PC-3 (cell line): ENCODE results near the gene TAB3. TPM values are rescaled to one million over a fixed set of nuclear protein-coding genes. Genes with fewer than 3 reads are reported as not detected.

Source experiments
- ATAC-seq: fragments of 200-7000 bp; cut with Tn5 transposase; 2 replicates; pipeline ENCODE4 v1.9.1; 2020; ENCODE audit warnings: mild to moderate bottlenecking, moderate library complexity
- BruUV-seq: library from RNA; stranded (reverse); fragments of 400-500 nt; replicated peaks from 2 replicates; lab custom pipeline; 2021; lab: Mats Ljungman, UMichigan
- CTCF ChIA-PET: fragments of 300-600 bp; sonication (Branson Sonifier 250); formaldehyde crosslinking; loops from one replicate; lab custom pipeline; 2022; ENCODE audit warnings: antibody characterized with exemption; lab: Charles Lee
- POLR2A ChIA-PET: fragments of 300-600 bp; sonication (Branson Sonifier 250); formaldehyde crosslinking; loops from one replicate; lab custom pipeline; 2022; ENCODE audit warnings: antibody characterized with exemption; ENCODE audit not compliant: unreplicated experiment; lab: Charles Lee
- DNase-seq: peaks from one replicate; pipeline ENCODE4 v3.0.0-alpha.2; 2015
- H2AFZ ChIP-seq: fragments of 300-600 bp; sonication (generic); 2 replicates; pipeline ENCODE4 v1.6.0; 2016; ENCODE audit warnings: antibody characterized with exemption, low read length
- H3F3A ChIP-seq: fragments of 300-600 bp; sonication (generic); one replicate; pipeline ENCODE4 v1.6.0; 2017; ENCODE audit warnings: antibody characterized with exemption, low read length, control low read depth, mild to moderate bottlenecking; ENCODE audit not compliant: unreplicated experiment
- H3K27ac ChIP-seq: fragments of 300-600 bp; sonication (generic); 2 replicates; pipeline ENCODE4 v1.5.1; 2016; ENCODE audit warnings: mild to moderate bottlenecking, low read length
- H3K27me3 ChIP-seq: fragments of 300-600 bp; sonication (generic); 2 replicates; pipeline ENCODE4 v1.6.1; 2016; ENCODE audit warnings: low read length, mixed read lengths
- H3K36me3 ChIP-seq: fragments of 300-600 bp; sonication (generic); 2 replicates; pipeline ENCODE4 v1.6.1; 2016; ENCODE audit warnings: low read depth, mixed run types, low read length, mixed read lengths
- H3K4me1 ChIP-seq: fragments of 300-600 bp; sonication (generic); 2 replicates; pipeline ENCODE4 v1.5.1; 2016; ENCODE audit warnings: low read length; ENCODE audit not compliant: insufficient read depth
- H3K4me2 ChIP-seq: fragments of 300-600 bp; sonication (generic); 2 replicates; pipeline ENCODE4 v1.6.0; 2016; ENCODE audit warnings: low read length
- H3K4me3 ChIP-seq: fragments of 300-600 bp; sonication (generic); 2 replicates; pipeline ENCODE4 v1.5.1; 2016; ENCODE audit warnings: mild to moderate bottlenecking, low read length, mixed read lengths
- H3K79me2 ChIP-seq: fragments of 300-600 bp; sonication (generic); 2 replicates; pipeline ENCODE4 v1.6.1; 2017; ENCODE audit warnings: low read length, mixed read lengths
- H3K9ac ChIP-seq: fragments of 300-600 bp; sonication (generic); 2 replicates; pipeline ENCODE4 v1.6.0; 2016; ENCODE audit warnings: mild to moderate bottlenecking, low read length
- H3K9me2 ChIP-seq: fragments of 300-600 bp; sonication (generic); replicated peaks from 2 replicates; pipeline ENCODE4 v1.6.1; 2016; ENCODE audit warnings: mixed run types, low read length, mixed read lengths
- H3K9me3 ChIP-seq: fragments of 300-600 bp; sonication (generic); 2 replicates; pipeline ENCODE4 v1.6.1; 2016; ENCODE audit warnings: low read length, mixed read lengths
- H4K20me1 ChIP-seq: fragments of 300-600 bp; sonication (generic); 2 replicates; pipeline ENCODE4 v1.6.1; 2016; ENCODE audit warnings: low read length, mixed read lengths
- EZH2 ChIP-seq: fragments of 300-600 bp; sonication (generic); IDR thresholded peaks from one replicate; pipeline ENCODE4 v1.6.1; 2017; ENCODE audit warnings: antibody characterized with exemption, mild to moderate bottlenecking, low read length; ENCODE audit not compliant: unreplicated experiment
- EZH2phosphoT487 ChIP-seq: fragments of 300-600 bp; sonication (generic); IDR thresholded peaks from 2 replicates; pipeline ENCODE4 v1.6.1; 2018; ENCODE audit warnings: mild to moderate bottlenecking, antibody characterized with exemption, low read length, borderline replicate concordance
- intact Hi-C: fragments of 100-400 bp; cut with micrococcal nuclease; formaldehyde crosslinking; loops from 2 replicates; pipeline ENCODE4 v1.9.0; 2023
- total RNA-seq: library from RNA; depleted of rRNA; stranded (reverse); fragments of >200 nt; gene quantifications from 2 replicates; pipeline ENCODE4 v1.2.3, GENCODE V29; 2014
- TF ChIP-seq, protein P1 (sequence below): fragments of 300-600 bp; sonication (generic); conservative IDR thresholded peaks from 2 replicates; pipeline ENCODE4 v1.5.1; 2017; ENCODE audit warnings: antibody characterized with exemption, low read depth, mild to moderate bottlenecking, low read length

The TAB3 gene
- total RNA-seq, 1 experiment from 2014 or later: 18.6 TPM

- H3K4me1 ChIP-seq: peaks cover 23% of the 10 kb centered on the region
- no peak for ATAC-seq
- no peaks in the 10 kb centered on the region for H3K9me2 ChIP-seq
- H4K20me1 ChIP-seq: 0 out of 2 replicates have a peak, but pooled peaks cover 5% of the 10 kb centered on the region
- H2AFZ ChIP-seq: no peak overlapping the region
- no peak for TF ChIP-seq EZH2
- no peak for TF ChIP-seq EZH2phosphoT487
- TF ChIP-seq, protein P1, sequence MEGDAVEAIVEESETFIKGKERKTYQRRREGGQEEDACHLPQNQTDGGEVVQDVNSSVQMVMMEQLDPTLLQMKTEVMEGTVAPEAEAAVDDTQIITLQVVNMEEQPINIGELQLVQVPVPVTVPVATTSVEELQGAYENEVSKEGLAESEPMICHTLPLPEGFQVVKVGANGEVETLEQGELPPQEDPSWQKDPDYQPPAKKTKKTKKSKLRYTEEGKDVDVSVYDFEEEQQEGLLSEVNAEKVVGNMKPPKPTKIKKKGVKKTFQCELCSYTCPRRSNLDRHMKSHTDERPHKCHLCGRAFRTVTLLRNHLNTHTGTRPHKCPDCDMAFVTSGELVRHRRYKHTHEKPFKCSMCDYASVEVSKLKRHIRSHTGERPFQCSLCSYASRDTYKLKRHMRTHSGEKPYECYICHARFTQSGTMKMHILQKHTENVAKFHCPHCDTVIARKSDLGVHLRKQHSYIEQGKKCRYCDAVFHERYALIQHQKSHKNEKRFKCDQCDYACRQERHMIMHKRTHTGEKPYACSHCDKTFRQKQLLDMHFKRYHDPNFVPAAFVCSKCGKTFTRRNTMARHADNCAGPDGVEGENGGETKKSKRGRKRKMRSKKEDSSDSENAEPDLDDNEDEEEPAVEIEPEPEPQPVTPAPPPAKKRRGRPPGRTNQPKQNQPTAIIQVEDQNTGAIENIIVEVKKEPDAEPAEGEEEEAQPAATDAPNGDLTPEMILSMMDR: no peak
- no TSS peak for BruUV-seq
- DNase-seq: no peak
- H3K79me2 ChIP-seq: peaks cover 100% of the 10 kb centered on the region
- no peaks in the 10 kb centered on the region for H3F3A ChIP-seq
- intact Hi-C loops: loop anchor here (10.0 kb wide), 1 partner anchor 228 kb away; the partner anchor contains the start of gene GK
- H3K9me3 ChIP-seq: no peaks in the 10 kb centered on the region
- H3K27ac ChIP-seq: no peak overlapping the region
- CTCF ChIA-PET: no interaction called here
- no peak overlapping the region for H3K9ac ChIP-seq
- no peaks in the 10 kb centered on the region for H3K27me3 ChIP-seq
- POLR2A ChIA-PET: no interaction called here
- H3K36me3 ChIP-seq: no peaks in the 10 kb centered on the region
- H3K4me2 ChIP-seq: no peak overlapping the region
- no peak overlapping the region for H3K4me3 ChIP-seq
Measured at GRCh38 chrX:30883138-30883537, 5.9 kb downstream of the TAB3 start.

DNA sequence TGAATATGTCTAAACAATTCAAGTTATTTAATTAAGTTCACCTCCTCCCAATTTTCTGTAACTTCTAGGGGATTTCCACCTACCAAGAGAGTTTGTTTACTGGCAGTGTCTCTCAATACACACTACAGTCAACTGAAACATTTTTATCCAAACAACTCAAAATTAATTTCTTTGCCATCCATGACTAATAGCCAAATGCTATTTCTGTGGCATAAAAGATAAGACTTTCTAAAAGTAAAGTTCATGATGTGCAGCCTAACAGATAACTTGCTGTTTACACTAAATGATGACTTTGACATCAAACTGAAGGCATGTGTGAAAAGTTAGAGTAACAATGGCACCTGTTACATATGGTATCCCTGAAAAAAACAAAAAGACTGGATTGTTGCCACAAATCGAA lies 7.3 kb downstream of the TAB3 start:
- CTCF ChIA-PET: no interaction called here
- Histone ChIP-seq H3K4me2 (no peak overlapping the region), H3K9ac (no peak overlapping the region), H2AFZ (no peak overlapping the region), H3K36me3 (no peaks in the 10 kb centered on the region), H3F3A (no peaks in the 10 kb centered on the region), H3K27ac (no peak overlapping the region), H3K4me3 (no peak overlapping the region), H3K9me2 (no peaks in the 10 kb centered on the region), H3K27me3 (no peaks in the 10 kb centered on the region), H3K79me2 (peaks cover 100% of the 10 kb centered on the region), H3K4me1 (peaks cover 18% of the 10 kb centered on the region), H3K9me3 (no peaks in the 10 kb centered on the region), H4K20me1 (0 out of 2 replicates have a peak, but pooled peaks cover 5% of the 10 kb centered on the region)
- intact Hi-C loops: loop anchor here (10.0 kb wide), 1 partner anchor 227 kb away; the partner anchor contains the start of gene GK
- ATAC-seq (no peak), DNase-seq (no peak)
- TF ChIP-seq, protein P1: no peak
- TF ChIP-seq EZH2phosphoT487 (no peak), EZH2 (no peak)
- BruUV-seq: no TSS peak
- POLR2A ChIA-PET: interaction anchor here (0.5 kb wide), 1 partner anchor 237 kb away, joined by 3 read pairs; no protein-coding TSS in a partner anchor

GRCh38 chrX:30881390-30881789 lies 7.7 kb downstream of the TAB3 start:
- TF ChIP-seq EZH2phosphoT487: no peak
- TF ChIP-seq, protein P1: no peak
- TF ChIP-seq EZH2: no peak
- ATAC-seq (no peak), DNase-seq (no peak)
- no peaks in the 10 kb centered on the region for H3K9me3 ChIP-seq
- intact Hi-C loops: loop anchor here (10.0 kb wide), 1 partner anchor 227 kb away; the partner anchor contains the start of gene GK
- no peaks in the 10 kb centered on the region for H3K27me3 ChIP-seq
- no peak overlapping the region for H3K27ac ChIP-seq
- H3K9ac ChIP-seq: no peak overlapping the region
- peaks cover 22% of the 10 kb centered on the region for H3K4me1 ChIP-seq
- no peak overlapping the region for H3K4me3 ChIP-seq
- ChIA-PET CTCF (no interaction called here), POLR2A (no interaction called here)
- no peak overlapping the region for H3K4me2 ChIP-seq
- BruUV-seq: no TSS peak
- no peaks in the 10 kb centered on the region for H3K36me3 ChIP-seq
- no peaks in the 10 kb centered on the region for H3F3A ChIP-seq
- peaks cover 100% of the 10 kb centered on the region for H3K79me2 ChIP-seq
- 0 out of 2 replicates have a peak, but pooled peaks cover 5% of the 10 kb centered on the region for H4K20me1 ChIP-seq
- H2AFZ ChIP-seq: no peak overlapping the region
- H3K9me2 ChIP-seq: no peaks in the 10 kb centered on the region
